HG03066 (cell line): ENCODE results near the gene GALNT17.
"Not testable (repeated sequence)": the region's sequence is repeated elsewhere in the genome, so short reads cannot be mapped to it uniquely, and the experiment has no call there.

Experiments used
- ATAC-seq: cut with Tn5 transposase; IDR thresholded peaks from one replicate; pipeline ENCODE4 v1.9.1; 2021; ENCODE audit warnings: low read depth; ENCODE audit not compliant: unreplicated experiment

GALNT17 gene

GRCh38 chr7:71710442-71710841, 578.5 kb downstream of the GALNT17 start:
- no peak for ATAC-seq

- ATAC-seq: no peak
Observed at GRCh38 chr7:71712653-71713180, 580.8 kb downstream of the GALNT17 start.

GRCh38 chr7:71716690-71717089, 584.7 kb downstream of the GALNT17 start:
- no peak for ATAC-seq

GRCh38 chr7:71718563-71718962, 586.6 kb downstream of the GALNT17 start:
- ATAC-seq: no peak

GRCh38 chr7:71721742-71722141, 589.8 kb downstream of the GALNT17 start:
- no peak for ATAC-seq

- ATAC-seq: no peak
Observed at GRCh38 chr7:71723859-71724258, 591.9 kb downstream of the GALNT17 start.

GRCh38 chr7:71727347-71727746, 595.4 kb downstream of the GALNT17 start:
- ATAC-seq: no peak

- ATAC-seq: no peak
Observed at GRCh38 chr7:71731740-71732139, 599.8 kb downstream of the GALNT17 start.

- no peak for ATAC-seq
Observed at GRCh38 chr7:71733107-71733870, 601.3 kb downstream of the GALNT17 start.

- ATAC-seq: no peak
Observed at GRCh38 chr7:71735961-71736556, 604.1 kb downstream of the GALNT17 start.

GRCh38 chr7:71737931-71738540, 606.1 kb downstream of the GALNT17 start:
- not testable (repeated sequence) for ATAC-seq

GRCh38 chr7:71739520-71740173, 607.7 kb downstream of the GALNT17 start:
- ATAC-seq: no peak

- no peak for ATAC-seq
Observed at GRCh38 chr7:71740174-71740560, 608.2 kb downstream of the GALNT17 start.

- ATAC-seq: no peak
Observed at GRCh38 chr7:71746006-71746405, 614.1 kb downstream of the GALNT17 start.

- no peak for ATAC-seq
Observed at GRCh38 chr7:71750290-71750689, 618.3 kb downstream of the GALNT17 start.

- no peak for ATAC-seq
Observed at GRCh38 chr7:71752171-71752935, 620.4 kb downstream of the GALNT17 start.

- ATAC-seq: no peak
Observed at GRCh38 chr7:71753236-71753635, 621.3 kb downstream of the GALNT17 start.

GRCh38 chr7:71753956-71754664, 622.2 kb downstream of the GALNT17 start:
- no peak for ATAC-seq

- no peak for ATAC-seq
Observed at GRCh38 chr7:71754828-71755227, 622.9 kb downstream of the GALNT17 start.

GRCh38 chr7:71761336-71761735, 629.4 kb downstream of the GALNT17 start:
- no peak for ATAC-seq
